Activated naive CD8-positive, alpha-beta T cell treated with anti-CD3 and anti-CD28 coated beads, Interleukin-2, amount 10 ng/mL, durations not matched to agents 7 days and 5 days (primary cell): ENCODE measurements around the gene ANKRD13B. TPM values are rescaled to one million over a fixed set of nuclear protein-coding genes. Genes with fewer than 3 reads are reported as not detected.

Experiments used
- ATAC-seq: fragments of 150-1000 bp; cut with Tn5 transposase; one replicate; pipeline ENCODE4 v1.10.0; 2021; ENCODE audit warnings: low read depth, moderate library complexity
- POLR2A ChIA-PET: fragments of 350-600 bp; sonication (Branson Sonifier 250); formaldehyde crosslinking; loops from one replicate; lab custom pipeline; 2021; ENCODE audit warnings: antibody characterized with exemption; lab: Charles Lee
- DNase-seq: peaks from one replicate; pipeline ENCODE4 v3.0.0; 2021
- H3K27ac Mint-ChIP-seq: one replicate; pipeline ENCODE4 v1.8.0; 2022; ENCODE audit warnings: mild to moderate bottlenecking, mixed read lengths
- H3K27me3 Mint-ChIP-seq: one replicate; pipeline ENCODE4 v1.8.0; 2022; ENCODE audit warnings: mild to moderate bottlenecking, moderate library complexity, mixed read lengths
- H3K36me3 Mint-ChIP-seq: one replicate; pipeline ENCODE4 v1.8.0; 2021; ENCODE audit warnings: mild to moderate bottlenecking, mixed read lengths
- H3K4me1 Mint-ChIP-seq: one replicate; pipeline ENCODE4 v1.8.0; 2021; ENCODE audit warnings: mixed read lengths
- H3K4me3 Mint-ChIP-seq: one replicate; pipeline ENCODE4 v1.8.0; 2022; ENCODE audit warnings: mild to moderate bottlenecking, moderate library complexity, mixed read lengths
- H3K9me3 Mint-ChIP-seq: one replicate; pipeline ENCODE4 v1.8.0; 2021; ENCODE audit warnings: mixed read lengths
- total RNA-seq, 2 experiments: library from RNA; stranded (reverse); gene quantifications; one replicate each; pipeline ENCODE4 v1.2.3, GENCODE V29; 2021

ANKRD13B gene
- total RNA-seq, 2 experiments from 2014 or later, result 6.0 to 7.9 TPM

DNA sequence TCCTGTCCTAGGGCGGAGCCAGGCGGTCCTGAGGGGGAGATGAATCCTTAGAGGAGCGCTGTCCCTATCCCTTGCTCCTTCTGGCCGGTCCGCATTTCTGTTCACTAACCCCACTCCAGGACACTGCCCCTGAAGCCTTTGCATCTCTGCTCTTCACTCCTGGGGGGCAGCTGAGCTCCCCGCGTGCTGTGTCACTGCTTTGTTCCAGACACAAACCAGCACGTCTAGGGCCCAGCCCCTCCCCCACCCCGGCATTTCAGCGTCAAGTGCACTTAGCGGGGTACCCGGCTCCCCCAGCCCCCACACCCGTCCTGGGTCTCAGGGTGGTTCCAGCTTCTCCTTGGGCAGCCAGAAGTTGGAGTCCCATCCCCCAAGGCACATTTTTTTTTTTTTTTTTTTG lies 20.9 kb downstream of the ANKRD13B start:
- Mint-ChIP-seq H3K4me1 (peaks cover 23% of the 10 kb centered on the region), H3K4me3 (peak overlapping the region; percentile 71), H3K9me3 (no peaks in the 10 kb centered on the region), H3K36me3 (no peaks in the 10 kb centered on the region), H3K27ac (peak overlapping the region; percentile 78), H3K27me3 (peaks cover 4% of the 10 kb centered on the region)
- no peak for ATAC-seq
- DNase-seq, result no peak
- POLR2A ChIA-PET, result interaction anchor here (0.6 to 2.8 kb wide), 9 partner anchors 9 to 319 kb away, joined by 3 to 14 read pairs (median 4); partner anchors contain the start of gene CORO6

DNA sequence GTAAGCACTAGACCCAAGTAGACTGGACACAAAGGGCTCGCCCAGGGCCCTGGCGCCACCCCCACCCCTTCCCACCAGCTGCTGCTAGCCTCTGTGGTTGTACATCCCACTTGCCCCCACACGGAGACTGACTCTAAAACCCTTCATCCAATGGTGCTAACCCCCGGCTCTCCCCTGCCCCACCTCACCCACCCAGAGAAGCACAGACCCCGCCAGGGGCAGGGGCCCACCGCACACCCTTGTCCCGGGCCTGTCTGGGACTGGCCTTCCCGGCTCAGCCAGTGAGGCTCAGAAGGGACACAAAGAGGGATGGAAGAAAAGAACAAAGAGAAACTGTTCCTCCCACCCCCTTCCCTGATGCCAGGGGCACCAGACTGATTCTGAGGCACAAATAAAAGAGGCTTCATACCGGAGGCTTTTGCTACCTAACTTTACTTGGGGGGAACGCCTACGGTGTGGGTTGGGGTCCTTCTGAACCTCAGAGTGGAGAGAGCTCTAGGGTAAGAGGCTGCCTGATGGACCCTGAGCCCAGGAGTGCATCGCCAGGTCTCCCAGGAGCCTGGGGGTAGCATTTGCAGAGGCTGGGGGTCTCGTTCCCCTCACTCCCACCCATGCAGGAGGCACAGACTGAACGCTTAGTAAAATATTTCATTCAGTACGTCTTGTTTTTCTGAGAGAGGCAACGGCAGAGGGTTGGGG lies 21.6 kb downstream of the ANKRD13B start:
- H3K9me3 Mint-ChIP-seq, result no peaks in the 10 kb centered on the region
- POLR2A ChIA-PET, result interaction anchor here (0.7 to 4.2 kb wide), 11 partner anchors 9 to 320 kb away, joined by 3 to 55 read pairs (median 5); partner anchors contain the start of genes ABHD15, CORO6, SSH2 and TP53I13

DNA sequence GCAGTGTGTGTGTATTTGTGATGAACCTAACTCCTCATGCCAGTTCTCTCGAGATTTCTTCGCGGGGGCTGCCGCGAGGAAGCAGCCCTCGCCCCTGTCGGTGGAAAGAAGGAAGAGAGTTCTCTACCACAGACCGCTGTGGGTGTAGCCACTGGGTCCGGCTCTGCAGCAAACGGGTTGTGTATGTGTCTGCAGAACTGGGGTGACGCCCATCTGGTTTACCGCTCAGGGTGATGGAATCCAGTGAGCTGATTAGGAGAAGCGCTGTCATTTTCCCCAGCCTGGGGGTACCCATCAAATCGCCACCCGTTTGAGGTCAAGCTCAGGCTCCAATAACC lies 22.1 kb downstream of the ANKRD13B start:
- no peaks in the 10 kb centered on the region for H3K36me3 Mint-ChIP-seq
- POLR2A ChIA-PET, result interaction anchor here (0.9 to 4.2 kb wide), 9 partner anchors 23 to 321 kb away, joined by 3 to 55 read pairs (median 6); partner anchors contain the start of genes ABHD15, NUFIP2, SSH2 and TP53I13
- H3K4me3 Mint-ChIP-seq, result peak overlapping the region; percentile 82
- peaks cover 25% of the 10 kb centered on the region for H3K4me1 Mint-ChIP-seq
- H3K9me3 Mint-ChIP-seq, result no peaks in the 10 kb centered on the region
- ATAC-seq (peak; percentile 44), DNase-seq (peak; percentile 81)
- peak overlapping the region; percentile 94 for H3K27ac Mint-ChIP-seq
- H3K27me3 Mint-ChIP-seq, result peaks cover 4% of the 10 kb centered on the region

More for the DNA sequence above, 21.6 kb downstream of the ANKRD13B start:
- Mint-ChIP-seq H3K4me3 (peak overlapping the region; percentile 82), H3K27me3 (peaks cover 4% of the 10 kb centered on the region), H3K36me3 (no peaks in the 10 kb centered on the region), H3K27ac (peak overlapping the region; percentile 94), H3K4me1 (peaks cover 25% of the 10 kb centered on the region)
- DNase-seq (no peak), ATAC-seq (no peak)

GRCh38 chr17:29615492-29616299 lies 22.8 kb downstream of the ANKRD13B start:
- POLR2A ChIA-PET, result interaction anchor here (0.5 to 4.2 kb wide), 15 partner anchors 10 to 322 kb away, joined by 3 to 55 read pairs (median 6); partner anchors contain the start of genes ABHD15, NUFIP2, SSH2 and TP53I13
- peaks cover 25% of the 10 kb centered on the region for H3K4me1 Mint-ChIP-seq
- peak; percentile 46 for ATAC-seq
- H3K9me3 Mint-ChIP-seq, result no peaks in the 10 kb centered on the region
- peak overlapping the region; percentile 82 for H3K4me3 Mint-ChIP-seq
- DNase-seq, result peak; percentile 94
- peaks cover 4% of the 10 kb centered on the region for H3K27me3 Mint-ChIP-seq
- H3K36me3 Mint-ChIP-seq, result no peaks in the 10 kb centered on the region
- peak overlapping the region; percentile 94 for H3K27ac Mint-ChIP-seq

- H3K9me3 Mint-ChIP-seq, result no peaks in the 10 kb centered on the region
- H3K4me3 Mint-ChIP-seq, result peak overlapping the region; percentile 82
- DNase-seq (peak; percentile 55), ATAC-seq (no peak)
- peaks cover 25% of the 10 kb centered on the region for H3K4me1 Mint-ChIP-seq
- H3K27ac Mint-ChIP-seq, result peak overlapping the region; percentile 94
- peaks cover 4% of the 10 kb centered on the region for H3K27me3 Mint-ChIP-seq
- POLR2A ChIA-PET, result interaction anchor here (0.5 to 4.2 kb wide), 27 partner anchors 9 to 314 kb away, joined by 3 to 55 read pairs (median 6); partner anchors contain the start of genes ABHD15, ANKRD13B, SSH2 and TP53I13
- no peaks in the 10 kb centered on the region for H3K36me3 Mint-ChIP-seq
Measured at GRCh38 chr17:29616300-29617048, 23.5 kb downstream of the ANKRD13B start.

DNA sequence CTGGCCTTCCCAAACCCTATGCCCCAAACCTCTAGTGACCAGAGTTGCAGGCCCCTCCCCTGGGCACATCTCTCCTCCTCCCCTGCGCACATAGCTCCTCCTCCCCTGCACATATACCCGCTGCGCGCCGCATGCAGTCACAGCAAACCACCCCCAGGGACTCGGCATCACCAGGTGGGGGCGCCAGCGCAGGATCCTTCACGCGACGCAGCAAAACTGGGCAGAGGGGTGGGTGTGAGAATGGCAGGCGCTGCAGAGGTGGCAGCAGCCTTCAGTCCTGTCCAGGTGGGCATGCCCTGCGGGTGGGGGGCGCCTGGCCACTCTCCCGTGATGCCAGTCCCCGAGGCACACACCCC lies 24.2 kb downstream of the ANKRD13B start:
- H3K4me3 Mint-ChIP-seq, result peak overlapping the region; percentile 82
- H3K27me3 Mint-ChIP-seq, result peaks cover 7% of the 10 kb centered on the region
- H3K4me1 Mint-ChIP-seq, result peaks cover 28% of the 10 kb centered on the region
- no peaks in the 10 kb centered on the region for H3K36me3 Mint-ChIP-seq
- POLR2A ChIA-PET, result interaction anchor here (0.6 to 4.2 kb wide), 19 partner anchors 16 to 323 kb away, joined by 3 to 55 read pairs (median 7); partner anchors contain the start of genes ABHD15, ANKRD13B, NUFIP2 and SSH2
- H3K9me3 Mint-ChIP-seq, result no peaks in the 10 kb centered on the region
- DNase-seq, result peak; percentile 93
- ATAC-seq, result peak; percentile 62
- H3K27ac Mint-ChIP-seq, result peak overlapping the region; percentile 94

- POLR2A ChIA-PET, result interaction anchor here (0.6 to 4.2 kb wide), 19 partner anchors 16 to 324 kb away, joined by 3 to 55 read pairs (median 7); partner anchors contain the start of genes ABHD15, ANKRD13B, NUFIP2 and SSH2
- Mint-ChIP-seq H3K9me3 (no peaks in the 10 kb centered on the region), H3K4me1 (peaks cover 30% of the 10 kb centered on the region), H3K27ac (peak overlapping the region; percentile 94), H3K36me3 (no peaks in the 10 kb centered on the region), H3K27me3 (peaks cover 8% of the 10 kb centered on the region), H3K4me3 (peak overlapping the region; percentile 82)
- DNase-seq (peak; percentile 93), ATAC-seq (peak; percentile 38)
Measured at GRCh38 chr17:29617481-29618271, 24.7 kb downstream of the ANKRD13B start.

DNA sequence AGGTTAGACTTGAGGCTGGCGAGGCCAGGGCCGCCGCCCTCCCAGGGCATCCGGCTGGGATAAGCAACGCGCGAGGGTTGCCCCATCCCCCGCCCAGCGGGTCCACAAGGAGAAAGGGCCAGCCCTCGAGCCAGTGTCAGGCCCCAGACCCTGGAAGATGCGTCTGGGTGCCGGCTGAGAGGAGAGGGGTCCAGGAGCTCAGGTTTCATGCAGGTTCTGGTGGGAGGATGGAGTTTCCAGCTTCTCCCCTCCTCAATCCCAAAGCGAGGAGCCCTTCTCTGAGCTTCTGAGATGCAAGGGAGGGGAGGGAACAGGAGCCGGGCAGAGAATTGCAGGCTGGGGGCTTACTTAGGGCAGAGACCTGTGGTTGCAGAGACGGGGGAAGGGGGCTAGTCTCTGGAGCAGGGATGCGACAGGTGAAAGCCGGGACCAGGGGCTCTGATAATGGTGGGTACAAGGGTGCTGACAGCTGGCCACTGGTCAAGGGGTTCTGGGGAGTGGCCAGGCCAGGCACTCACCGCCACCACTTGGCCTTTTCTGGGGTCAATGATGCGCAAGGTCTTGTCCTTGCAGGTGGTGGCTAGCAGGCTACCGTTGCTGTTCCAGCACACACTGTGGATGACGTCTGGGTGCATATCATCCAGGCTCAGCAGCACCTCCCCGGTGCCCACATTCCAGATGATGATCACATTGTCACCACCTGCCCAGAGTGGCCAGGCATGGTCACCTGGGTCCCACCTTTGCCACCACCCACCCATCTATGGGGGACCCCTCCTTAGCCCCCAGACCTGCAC lies 25.5 kb downstream of the ANKRD13B start:
- Mint-ChIP-seq H3K9me3 (no peaks in the 10 kb centered on the region), H3K36me3 (no peaks in the 10 kb centered on the region), H3K4me3 (peak overlapping the region; percentile 25), H3K27me3 (peaks cover 8% of the 10 kb centered on the region), H3K27ac (no peak overlapping the region), H3K4me1 (peaks cover 35% of the 10 kb centered on the region)
- DNase-seq (no peak), ATAC-seq (no peak)
- POLR2A ChIA-PET, result interaction anchor here (1.0 to 4.2 kb wide), 12 partner anchors 15 to 312 kb away, joined by 3 to 55 read pairs (median 12); partner anchors contain the start of genes ABHD15, ANKRD13B, SSH2 and TP53I13

- DNase-seq (no peak), ATAC-seq (no peak)
- POLR2A ChIA-PET, result interaction anchor here (2.7 kb wide), 1 partner anchor 311 kb away, joined by 22 read pairs; the partner anchor contains the start of gene SSH2
- Mint-ChIP-seq H3K4me3 (no peak overlapping the region), H3K27me3 (peaks cover 8% of the 10 kb centered on the region), H3K27ac (no peak overlapping the region), H3K4me1 (peaks cover 39% of the 10 kb centered on the region), H3K36me3 (no peaks in the 10 kb centered on the region), H3K9me3 (no peaks in the 10 kb centered on the region)
Measured at GRCh38 chr17:29619251-29619650, 26.3 kb downstream of the ANKRD13B start.

DNA sequence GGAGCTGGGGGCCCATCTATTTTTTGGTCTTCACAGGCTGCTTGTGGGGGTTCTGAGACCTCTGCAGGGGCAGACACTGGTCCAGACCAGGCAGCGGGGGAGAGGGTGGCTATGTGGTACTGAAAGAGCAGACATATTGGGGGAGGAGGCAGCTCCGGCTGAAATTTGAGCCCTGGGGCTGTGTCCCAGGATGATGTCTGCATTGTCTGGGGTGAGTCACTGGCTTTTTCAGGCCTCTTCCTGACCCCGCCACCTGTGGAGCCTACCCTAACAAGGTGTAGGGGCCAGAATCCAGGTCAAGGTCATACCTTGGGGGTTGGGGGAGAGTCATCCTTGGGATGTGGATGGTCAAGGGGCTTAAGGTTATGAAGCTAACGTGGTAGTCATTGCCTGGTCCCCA lies 27.3 kb downstream of the ANKRD13B start:
- ATAC-seq (no peak), DNase-seq (no peak)
- no peak overlapping the region for H3K27ac Mint-ChIP-seq
- H3K36me3 Mint-ChIP-seq, result peaks cover 2% of the 10 kb centered on the region
- H3K27me3 Mint-ChIP-seq, result peaks cover 8% of the 10 kb centered on the region
- no peaks in the 10 kb centered on the region for H3K9me3 Mint-ChIP-seq
- peaks cover 40% of the 10 kb centered on the region for H3K4me1 Mint-ChIP-seq
- no peak overlapping the region for H3K4me3 Mint-ChIP-seq
- POLR2A ChIA-PET, result no interaction called here

GRCh38 chr17:29620779-29621500 lies 28.0 kb downstream of the ANKRD13B start:
- POLR2A ChIA-PET, result interaction anchor here (0.7 kb wide), 1 partner anchor 139 kb away, joined by 3 read pairs; no protein-coding TSS in a partner anchor

More at GRCh38 chr17:29620779-29621500, 28.0 kb downstream of the ANKRD13B start:
- Mint-ChIP-seq H3K27ac (no peak overlapping the region), H3K27me3 (peaks cover 8% of the 10 kb centered on the region), H3K4me3 (no peak overlapping the region), H3K36me3 (peaks cover 6% of the 10 kb centered on the region), H3K4me1 (peaks cover 37% of the 10 kb centered on the region), H3K9me3 (no peaks in the 10 kb centered on the region)
- DNase-seq, result no peak
- no peak for ATAC-seq
